ENCODE data around the gene LMF1. TPM values are rescaled to one million over a fixed set of nuclear protein-coding genes. Genes with fewer than 3 reads are reported as not detected.

Gene LMF1
- total RNA-seq, 4 donors from 2014 or later: 21.8 to 47.9 (median 36.0) TPM

DNA sequence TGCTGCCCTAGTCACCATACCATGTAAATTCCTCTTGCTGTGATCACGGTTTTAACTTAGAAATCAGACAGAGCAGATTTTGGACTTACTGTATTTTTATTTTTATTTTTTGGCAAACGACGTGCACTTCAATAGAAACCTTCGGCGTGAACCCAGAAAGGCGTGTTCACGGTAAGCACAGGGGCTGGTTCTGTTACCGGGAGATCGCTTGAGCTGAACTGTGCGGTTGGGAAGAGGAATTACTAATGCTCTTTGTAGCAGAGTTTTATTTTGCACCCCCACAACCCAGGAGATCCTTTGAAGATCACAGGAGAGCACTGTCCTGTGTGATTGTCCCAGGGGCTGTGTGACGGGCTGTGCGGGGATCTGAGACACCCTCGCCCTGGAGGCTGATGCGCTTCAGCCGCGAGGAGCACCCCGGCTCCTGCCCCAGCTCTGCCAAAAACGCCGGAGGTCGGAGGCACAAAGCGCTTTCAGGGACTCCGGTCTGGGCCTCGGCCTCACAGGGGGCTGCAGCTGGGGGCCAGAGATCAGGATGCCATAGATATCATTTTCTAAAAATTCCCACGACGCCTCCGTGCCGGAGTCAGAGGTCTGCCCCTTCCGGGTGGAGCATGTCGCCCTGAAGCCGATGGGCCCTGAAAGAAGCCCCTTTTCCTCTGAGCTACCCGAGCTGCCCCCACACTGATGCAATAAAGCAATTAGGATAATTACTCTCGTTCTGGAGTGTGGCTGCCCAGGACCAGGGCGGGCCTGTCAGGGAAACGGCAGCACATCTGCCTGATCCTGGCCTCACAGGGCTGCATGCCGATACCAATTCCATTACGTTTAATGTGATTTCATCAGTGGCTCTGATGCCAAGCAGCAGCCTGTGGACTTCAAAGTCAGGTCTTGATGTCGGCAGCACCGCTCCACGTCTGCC lies 71.8 kb downstream of the LMF1 start:
- Histone ChIP-seq H3K36me3 (no peaks in the 10 kb centered on the region), H3K4me3 (no peak overlapping the region), H3K4me1 (no peaks in the 10 kb centered on the region), H3K27me3 (no peaks in the 10 kb centered on the region), H3K9me3 (no peaks in the 10 kb centered on the region), H3K27ac (no peak overlapping the region)
- no peak for TF ChIP-seq CTCF (IDR thresholded peaks at IDR 0.05)
- no peak for TF ChIP-seq POLR2A (IDR thresholded peaks at IDR 0.05)
- no peak for DNase-seq
- intact Hi-C loops (cut with DNase I; ENCODE audit: low total_unique reads): no loop called here

GRCh38 chr16:898216-898615 lies 72.6 kb downstream of the LMF1 start:
- TF ChIP-seq CTCF (IDR thresholded peaks at IDR 0.05) (no peak), POLR2A (IDR thresholded peaks at IDR 0.05) (no peak)
- Histone ChIP-seq H3K27ac (no peak overlapping the region), H3K36me3 (no peaks in the 10 kb centered on the region), H3K9me3 (no peaks in the 10 kb centered on the region), H3K4me1 (no peaks in the 10 kb centered on the region), H3K27me3 (no peaks in the 10 kb centered on the region), H3K4me3 (no peak overlapping the region)
- no peak for DNase-seq
- intact Hi-C loops (cut with DNase I; ENCODE audit: low total_unique reads): no loop called here

DNA sequence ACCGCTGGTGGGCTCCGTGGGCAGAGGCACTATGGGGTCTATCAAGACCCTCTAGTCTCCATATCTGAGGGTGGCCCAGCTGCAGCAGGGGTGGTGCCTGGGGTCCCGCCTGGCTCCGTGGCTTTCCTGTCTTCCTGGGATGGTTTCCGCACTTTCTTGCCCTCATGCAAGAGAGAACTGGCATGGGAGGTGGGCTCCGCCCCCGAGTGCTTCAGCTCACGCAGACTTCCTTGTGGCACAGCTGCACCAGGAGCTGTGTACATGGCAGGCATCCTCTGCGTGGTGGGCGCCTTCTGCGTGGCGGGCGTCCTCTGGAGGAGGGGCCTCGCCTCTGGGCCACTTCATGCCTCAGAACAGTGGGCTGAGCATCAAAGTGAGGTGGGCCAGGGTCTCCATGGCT lies 73.1 kb downstream of the LMF1 start:
- Histone ChIP-seq H3K27ac (no peak overlapping the region), H3K36me3 (no peaks in the 10 kb centered on the region), H3K9me3 (no peaks in the 10 kb centered on the region), H3K27me3 (no peaks in the 10 kb centered on the region), H3K4me1 (no peaks in the 10 kb centered on the region), H3K4me3 (no peak overlapping the region)
- no peak for DNase-seq
- intact Hi-C loops (cut with DNase I; ENCODE audit: low total_unique reads): no loop called here
- TF ChIP-seq CTCF (IDR thresholded peaks at IDR 0.05) (no peak), POLR2A (IDR thresholded peaks at IDR 0.05) (no peak)

DNA sequence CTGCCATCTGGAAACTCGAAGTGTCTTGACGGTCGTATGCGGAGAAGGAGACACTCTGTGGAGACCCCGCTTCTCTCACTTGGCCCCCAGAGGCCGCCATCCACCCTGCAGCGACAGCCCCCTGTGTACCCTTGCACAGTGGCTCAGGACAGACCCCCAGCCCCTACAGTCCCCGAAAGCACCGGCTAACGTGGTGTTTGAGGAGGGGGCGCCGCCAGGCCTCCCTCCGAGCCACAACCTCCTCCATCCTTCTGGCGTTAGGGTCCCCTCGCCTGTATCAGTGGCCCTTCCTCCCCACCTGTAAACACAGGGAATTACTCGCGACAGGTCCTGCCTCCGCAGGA lies 73.6 kb downstream of the LMF1 start:
- Histone ChIP-seq H3K36me3 (no peaks in the 10 kb centered on the region), H3K4me1 (no peaks in the 10 kb centered on the region), H3K9me3 (no peaks in the 10 kb centered on the region), H3K27ac (no peak overlapping the region), H3K4me3 (no peak overlapping the region), H3K27me3 (no peaks in the 10 kb centered on the region)
- DNase-seq: no peak
- intact Hi-C loops (cut with DNase I; ENCODE audit: low total_unique reads): no loop called here
- no peak for TF ChIP-seq CTCF (IDR thresholded peaks at IDR 0.05)

GRCh38 chr16:896261-897199 lies 74.3 kb downstream of the LMF1 start:
- no peak overlapping the region for H3K27ac ChIP-seq
- intact Hi-C loops (cut with DNase I; ENCODE audit: low total_unique reads): no loop called here

More at GRCh38 chr16:896261-897199, 74.3 kb downstream of the LMF1 start:
- Histone ChIP-seq H3K27me3 (no peaks in the 10 kb centered on the region), H3K4me3 (no peak overlapping the region), H3K36me3 (no peaks in the 10 kb centered on the region), H3K9me3 (no peaks in the 10 kb centered on the region), H3K4me1 (no peaks in the 10 kb centered on the region)
- TF ChIP-seq CTCF (IDR thresholded peaks at IDR 0.05) (no peak), POLR2A (IDR thresholded peaks at IDR 0.05) (no peak)
- DNase-seq: no peak
